PC-3 (cell line): ENCODE data around the gene FAS. TPM values are rescaled to one million over a fixed set of nuclear protein-coding genes. Genes with fewer than 3 reads are reported as not detected.

Source experiments
- ATAC-seq: fragments of 200-7000 bp; cut with Tn5 transposase; 2 replicates; pipeline ENCODE4 v1.9.1; 2020; ENCODE audit warnings: mild to moderate bottlenecking, moderate library complexity
- BruUV-seq: library from RNA; stranded (reverse); fragments of 400-500 nt; replicated peaks from 2 replicates; lab custom pipeline; 2021; lab: Mats Ljungman, UMichigan
- CTCF ChIA-PET: fragments of 300-600 bp; sonication (Branson Sonifier 250); formaldehyde crosslinking; loops from one replicate; lab custom pipeline; 2022; ENCODE audit warnings: antibody characterized with exemption; lab: Charles Lee
- POLR2A ChIA-PET: fragments of 300-600 bp; sonication (Branson Sonifier 250); formaldehyde crosslinking; loops from one replicate; lab custom pipeline; 2022; ENCODE audit warnings: antibody characterized with exemption; ENCODE audit not compliant: unreplicated experiment; lab: Charles Lee
- DNase-seq: peaks from one replicate; pipeline ENCODE4 v3.0.0-alpha.2; 2015
- H2AFZ ChIP-seq: fragments of 300-600 bp; sonication (generic); 2 replicates; pipeline ENCODE4 v1.6.0; 2016; ENCODE audit warnings: antibody characterized with exemption, low read length
- H3F3A ChIP-seq: fragments of 300-600 bp; sonication (generic); one replicate; pipeline ENCODE4 v1.6.0; 2017; ENCODE audit warnings: antibody characterized with exemption, low read length, control low read depth, mild to moderate bottlenecking; ENCODE audit not compliant: unreplicated experiment
- H3K27ac ChIP-seq: fragments of 300-600 bp; sonication (generic); 2 replicates; pipeline ENCODE4 v1.5.1; 2016; ENCODE audit warnings: mild to moderate bottlenecking, low read length
- H3K27me3 ChIP-seq: fragments of 300-600 bp; sonication (generic); 2 replicates; pipeline ENCODE4 v1.6.1; 2016; ENCODE audit warnings: low read length, mixed read lengths
- H3K36me3 ChIP-seq: fragments of 300-600 bp; sonication (generic); 2 replicates; pipeline ENCODE4 v1.6.1; 2016; ENCODE audit warnings: low read depth, mixed run types, low read length, mixed read lengths
- H3K4me1 ChIP-seq: fragments of 300-600 bp; sonication (generic); 2 replicates; pipeline ENCODE4 v1.5.1; 2016; ENCODE audit warnings: low read length; ENCODE audit not compliant: insufficient read depth
- H3K4me2 ChIP-seq: fragments of 300-600 bp; sonication (generic); 2 replicates; pipeline ENCODE4 v1.6.0; 2016; ENCODE audit warnings: low read length
- H3K4me3 ChIP-seq: fragments of 300-600 bp; sonication (generic); 2 replicates; pipeline ENCODE4 v1.5.1; 2016; ENCODE audit warnings: mild to moderate bottlenecking, low read length, mixed read lengths
- H3K79me2 ChIP-seq: fragments of 300-600 bp; sonication (generic); 2 replicates; pipeline ENCODE4 v1.6.1; 2017; ENCODE audit warnings: low read length, mixed read lengths
- H3K9ac ChIP-seq: fragments of 300-600 bp; sonication (generic); 2 replicates; pipeline ENCODE4 v1.6.0; 2016; ENCODE audit warnings: mild to moderate bottlenecking, low read length
- H3K9me2 ChIP-seq: fragments of 300-600 bp; sonication (generic); replicated peaks from 2 replicates; pipeline ENCODE4 v1.6.1; 2016; ENCODE audit warnings: mixed run types, low read length, mixed read lengths
- H3K9me3 ChIP-seq: fragments of 300-600 bp; sonication (generic); 2 replicates; pipeline ENCODE4 v1.6.1; 2016; ENCODE audit warnings: low read length, mixed read lengths
- H4K20me1 ChIP-seq: fragments of 300-600 bp; sonication (generic); 2 replicates; pipeline ENCODE4 v1.6.1; 2016; ENCODE audit warnings: low read length, mixed read lengths
- CTCF ChIP-seq: fragments of 300-600 bp; sonication (generic); conservative IDR thresholded peaks from 2 replicates; pipeline ENCODE4 v1.5.1; 2017; ENCODE audit warnings: antibody characterized with exemption, low read depth, mild to moderate bottlenecking, low read length
- EZH2 ChIP-seq: fragments of 300-600 bp; sonication (generic); IDR thresholded peaks from one replicate; pipeline ENCODE4 v1.6.1; 2017; ENCODE audit warnings: antibody characterized with exemption, mild to moderate bottlenecking, low read length; ENCODE audit not compliant: unreplicated experiment
- EZH2phosphoT487 ChIP-seq: fragments of 300-600 bp; sonication (generic); IDR thresholded peaks from 2 replicates; pipeline ENCODE4 v1.6.1; 2018; ENCODE audit warnings: mild to moderate bottlenecking, antibody characterized with exemption, low read length, borderline replicate concordance
- intact Hi-C: fragments of 100-400 bp; cut with micrococcal nuclease; formaldehyde crosslinking; loops from 2 replicates; pipeline ENCODE4 v1.9.0; 2023
- total RNA-seq: library from RNA; depleted of rRNA; stranded (reverse); fragments of >200 nt; gene quantifications from 2 replicates; pipeline ENCODE4 v1.2.3, GENCODE V29; 2014

FAS gene
- total RNA-seq, 1 experiment from 2014 or later, result 4.8 TPM

- BruUV-seq, result no TSS peak
- Histone ChIP-seq H3K4me1 (no peaks in the 10 kb centered on the region), H3K4me3 (no peak overlapping the region), H3K9me3 (no peaks in the 10 kb centered on the region), H2AFZ (no peak overlapping the region), H3K27ac (no peak overlapping the region), H4K20me1 (no peaks in the 10 kb centered on the region), H3K9ac (no peak overlapping the region), H3K79me2 (no peaks in the 10 kb centered on the region), H3K9me2 (no peaks in the 10 kb centered on the region), H3K36me3 (no peaks in the 10 kb centered on the region), H3F3A (no peaks in the 10 kb centered on the region), H3K27me3 (no peaks in the 10 kb centered on the region), H3K4me2 (no peak overlapping the region)
- intact Hi-C loops, result no loop called here
- ATAC-seq (no peak), DNase-seq (no peak)
- POLR2A ChIA-PET, result no interaction called here
- CTCF ChIA-PET, result no interaction called here
- no peak for TF ChIP-seq CTCF
- TF ChIP-seq EZH2, result no peak
- TF ChIP-seq EZH2phosphoT487, result no peak
Observed at GRCh38 chr10:88981435-88981834, 9.2 kb upstream of the FAS start.

- POLR2A ChIA-PET, result no interaction called here
- DNase-seq (no peak), ATAC-seq (no peak)
- H3K36me3 ChIP-seq, result no peaks in the 10 kb centered on the region
- BruUV-seq, result no TSS peak
- H3K4me1 ChIP-seq, result no peaks in the 10 kb centered on the region
- no peaks in the 10 kb centered on the region for H3K79me2 ChIP-seq
- H3K27ac ChIP-seq, result no peak overlapping the region
- no peak overlapping the region for H3K4me2 ChIP-seq
- no peak overlapping the region for H2AFZ ChIP-seq
- H3F3A ChIP-seq, result no peaks in the 10 kb centered on the region
- TF ChIP-seq CTCF, result no peak
- TF ChIP-seq EZH2, result no peak
- TF ChIP-seq EZH2phosphoT487, result no peak
- H3K4me3 ChIP-seq, result no peak overlapping the region
- intact Hi-C loops, result no loop called here
- H4K20me1 ChIP-seq, result no peaks in the 10 kb centered on the region
- H3K9ac ChIP-seq, result no peak overlapping the region
- no peaks in the 10 kb centered on the region for H3K9me2 ChIP-seq
- no peaks in the 10 kb centered on the region for H3K9me3 ChIP-seq
- no peaks in the 10 kb centered on the region for H3K27me3 ChIP-seq
- CTCF ChIA-PET, result no interaction called here
Observed at GRCh38 chr10:88982366-88982765, 8.2 kb upstream of the FAS start.

GRCh38 chr10:88983206-88983605 is 7.4 kb upstream of the FAS start:
- BruUV-seq, result no TSS peak
- Histone ChIP-seq H3K9me3 (no peaks in the 10 kb centered on the region), H3K27me3 (no peaks in the 10 kb centered on the region), H3K9ac (no peak overlapping the region), H3K27ac (no peak overlapping the region), H3K9me2 (no peaks in the 10 kb centered on the region), H3K36me3 (no peaks in the 10 kb centered on the region), H3K4me2 (no peak overlapping the region), H3K79me2 (no peaks in the 10 kb centered on the region), H3K4me1 (no peaks in the 10 kb centered on the region), H3F3A (no peaks in the 10 kb centered on the region), H3K4me3 (no peak overlapping the region), H4K20me1 (no peaks in the 10 kb centered on the region), H2AFZ (no peak overlapping the region)
- ATAC-seq (no peak), DNase-seq (no peak)
- CTCF ChIA-PET, result no interaction called here
- TF ChIP-seq EZH2 (no peak), EZH2phosphoT487 (no peak), CTCF (no peak)
- POLR2A ChIA-PET, result no interaction called here
- intact Hi-C loops, result no loop called here
